Measurements from ENCODE around the gene MYO10. TPM values are rescaled to one million over a fixed set of nuclear protein-coding genes. Genes with fewer than 3 reads are reported as not detected.
"Not testable (repeated sequence)": the region's sequence is repeated elsewhere in the genome, so short reads cannot be mapped to it uniquely, and the experiment has no call there.

The MYO10 gene
- total and polyA plus RNA-seq, 3 experiments from 2014 or later = 0.11 to 0.18 TPM; not detected in 1

- Mint-ChIP-seq H3K27me3 (peaks cover 0 to 4% of the 10 kb centered on the region in 2 donors), H3K27ac (no peak overlapping the region), H3K4me3 (no peak overlapping the region), H3K9me3 (peaks cover 0 to 2% (median 0%) of the 10 kb centered on the region in 5 donors), H3K36me3 (no peaks in the 10 kb centered on the region), H3K4me1 (no peaks in the 10 kb centered on the region)
- no peaks in the 10 kb centered on the region for H3K36me3 ChIP-seq (ENCODE audit: insufficient read depth, low read length)
- ChIA-PET CTCF (no interaction called here), POLR2A (no interaction called here)
- no peak for DNase-seq
- H3K27me3 ChIP-seq (ENCODE audit: insufficient read depth, low read length, poor library complexity, severe bottlenecking) = no peaks in the 10 kb centered on the region
- no peak overlapping the region for H3K4me3 ChIP-seq (ENCODE audit: low read length)
- no peak overlapping the region for H3K27ac ChIP-seq (ENCODE audit: low read depth, low read length)
- H3K9me3 ChIP-seq (ENCODE audit: low read length) = no peaks in the 10 kb centered on the region
- no peaks in the 10 kb centered on the region for H3K4me1 ChIP-seq (ENCODE audit: insufficient read depth, low read length)
Observed at GRCh38 chr5:16844952-16845351, 91.1 kb downstream of the MYO10 start.

- Histone ChIP-seq H3K4me3 (ENCODE audit: low read length) (no peak overlapping the region), H3K4me1 (ENCODE audit: insufficient read depth, low read length) (no peaks in the 10 kb centered on the region), H3K36me3 (ENCODE audit: insufficient read depth, low read length) (no peaks in the 10 kb centered on the region), H3K9me3 (ENCODE audit: low read length) (no peaks in the 10 kb centered on the region), H3K27me3 (ENCODE audit: insufficient read depth, low read length, poor library complexity, severe bottlenecking) (no peaks in the 10 kb centered on the region), H3K27ac (ENCODE audit: low read depth, low read length) (no peak overlapping the region)
- peaks cover 0 to 4% of the 10 kb centered on the region in 2 donors for H3K27me3 Mint-ChIP-seq
- no peak overlapping the region for H3K27ac Mint-ChIP-seq
- H3K9me3 Mint-ChIP-seq = peaks cover 0 to 2% (median 0%) of the 10 kb centered on the region in 5 donors
- no peaks in the 10 kb centered on the region for H3K36me3 Mint-ChIP-seq
- ChIA-PET POLR2A (no interaction called here), CTCF (no interaction called here)
- H3K4me3 Mint-ChIP-seq = no peak overlapping the region
- DNase-seq = no peak
- H3K4me1 Mint-ChIP-seq = no peaks in the 10 kb centered on the region
Observed at GRCh38 chr5:16842896-16843295, 93.2 kb downstream of the MYO10 start.

- Mint-ChIP-seq H3K27me3 (peaks cover 0 to 4% of the 10 kb centered on the region in 2 donors), H3K4me1 (no peaks in the 10 kb centered on the region), H3K9me3 (peaks cover 0 to 2% (median 0%) of the 10 kb centered on the region in 5 donors), H3K4me3 (no peak overlapping the region), H3K36me3 (no peaks in the 10 kb centered on the region), H3K27ac (no peak overlapping the region)
- H3K36me3 ChIP-seq (ENCODE audit: insufficient read depth, low read length) = no peaks in the 10 kb centered on the region
- ChIA-PET POLR2A (no interaction called here), CTCF (no interaction called here)
- no peaks in the 10 kb centered on the region for H3K9me3 ChIP-seq (ENCODE audit: low read length)
- H3K27me3 ChIP-seq (ENCODE audit: insufficient read depth, low read length, poor library complexity, severe bottlenecking) = no peaks in the 10 kb centered on the region
- H3K4me3 ChIP-seq (ENCODE audit: low read length) = no peak overlapping the region
- no peak overlapping the region for H3K27ac ChIP-seq (ENCODE audit: low read depth, low read length)
- no peak for DNase-seq
- no peaks in the 10 kb centered on the region for H3K4me1 ChIP-seq (ENCODE audit: insufficient read depth, low read length)
Observed at GRCh38 chr5:16841416-16841815, 94.7 kb downstream of the MYO10 start.

GRCh38 chr5:16837305-16837704 lies 98.8 kb downstream of the MYO10 start:
- Histone ChIP-seq H3K9me3 (ENCODE audit: low read length) (no peaks in the 10 kb centered on the region), H3K27me3 (ENCODE audit: insufficient read depth, low read length, poor library complexity, severe bottlenecking) (no peaks in the 10 kb centered on the region), H3K27ac (ENCODE audit: low read depth, low read length) (no peak overlapping the region), H3K4me3 (ENCODE audit: low read length) (no peak overlapping the region), H3K4me1 (ENCODE audit: insufficient read depth, low read length) (no peaks in the 10 kb centered on the region), H3K36me3 (ENCODE audit: insufficient read depth, low read length) (no peaks in the 10 kb centered on the region)
- H3K4me1 Mint-ChIP-seq = no peaks in the 10 kb centered on the region
- H3K4me3 Mint-ChIP-seq = no peak overlapping the region
- no peak for DNase-seq
- H3K36me3 Mint-ChIP-seq = no peaks in the 10 kb centered on the region
- peaks cover 0 to 3% (median 0%) of the 10 kb centered on the region in 5 donors for H3K9me3 Mint-ChIP-seq
- H3K27ac Mint-ChIP-seq = no peak overlapping the region
- ChIA-PET CTCF (no interaction called here), POLR2A (no interaction called here)
- peaks cover 0 to 2% of the 10 kb centered on the region in 2 donors for H3K27me3 Mint-ChIP-seq

- H3K27ac ChIP-seq (ENCODE audit: low read depth, low read length) = no peak overlapping the region
- no peak overlapping the region for H3K27ac Mint-ChIP-seq
- no peaks in the 10 kb centered on the region for H3K4me1 Mint-ChIP-seq
- H3K9me3 Mint-ChIP-seq = peaks cover 0 to 3% (median 0%) of the 10 kb centered on the region in 5 donors
- no peaks in the 10 kb centered on the region for H3K27me3 ChIP-seq (ENCODE audit: insufficient read depth, low read length, poor library complexity, severe bottlenecking)
- no peak overlapping the region for H3K4me3 Mint-ChIP-seq
- no peaks in the 10 kb centered on the region for H3K36me3 Mint-ChIP-seq
- H3K36me3 ChIP-seq (ENCODE audit: insufficient read depth, low read length) = no peaks in the 10 kb centered on the region
- CTCF ChIA-PET = no interaction called here
- DNase-seq = no peak
- POLR2A ChIA-PET = no interaction called here
- no peaks in the 10 kb centered on the region for H3K4me1 ChIP-seq (ENCODE audit: insufficient read depth, low read length)
- no peaks in the 10 kb centered on the region for H3K9me3 ChIP-seq (ENCODE audit: low read length)
- H3K27me3 Mint-ChIP-seq = peaks cover 0 to 4% of the 10 kb centered on the region in 2 donors
- H3K4me3 ChIP-seq (ENCODE audit: low read length) = no peak overlapping the region
Observed at GRCh38 chr5:16834029-16834428, 102.1 kb downstream of the MYO10 start.

- H3K4me1 ChIP-seq (ENCODE audit: insufficient read depth, low read length); H3K27ac ChIP-seq (ENCODE audit: low read depth, low read length); H3K36me3 ChIP-seq (ENCODE audit: insufficient read depth, low read length); POLR2A ChIA-PET; DNase-seq; H3K4me3 Mint-ChIP-seq; CTCF ChIA-PET; H3K27me3 ChIP-seq (ENCODE audit: insufficient read depth, low read length, poor library complexity, severe bottlenecking); H3K27ac Mint-ChIP-seq; H3K9me3 ChIP-seq (ENCODE audit: low read length); H3K4me3 ChIP-seq (ENCODE audit: low read length); H3K36me3 Mint-ChIP-seq; H3K9me3 Mint-ChIP-seq; H3K27me3 Mint-ChIP-seq; H3K4me1 Mint-ChIP-seq: not testable (repeated sequence)
Observed at GRCh38 chr5:16831326-16831725, 104.8 kb downstream of the MYO10 start.

- POLR2A ChIA-PET = no interaction called here
- DNase-seq = no peak
- H3K9me3 ChIP-seq (ENCODE audit: low read length) = no peaks in the 10 kb centered on the region
- H3K36me3 ChIP-seq (ENCODE audit: insufficient read depth, low read length) = no peaks in the 10 kb centered on the region
- Mint-ChIP-seq H3K9me3 (peaks cover 0 to 1% (median 0%) of the 10 kb centered on the region in 5 donors), H3K4me1 (no peaks in the 10 kb centered on the region), H3K27me3 (peaks cover 0 to 3% of the 10 kb centered on the region in 2 donors), H3K27ac (no peak overlapping the region), H3K4me3 (no peak overlapping the region), H3K36me3 (no peaks in the 10 kb centered on the region)
- no peaks in the 10 kb centered on the region for H3K27me3 ChIP-seq (ENCODE audit: insufficient read depth, low read length, poor library complexity, severe bottlenecking)
- no peaks in the 10 kb centered on the region for H3K4me1 ChIP-seq (ENCODE audit: insufficient read depth, low read length)
- CTCF ChIA-PET = no interaction called here
- no peak overlapping the region for H3K27ac ChIP-seq (ENCODE audit: low read depth, low read length)
- no peak overlapping the region for H3K4me3 ChIP-seq (ENCODE audit: low read length)
Observed at GRCh38 chr5:16827755-16828154, 108.3 kb downstream of the MYO10 start.

- POLR2A ChIA-PET = no interaction called here
- no peaks in the 10 kb centered on the region for H3K4me1 Mint-ChIP-seq
- no peak for DNase-seq
Observed at GRCh38 chr5:16826379-16827125, 109.5 kb downstream of the MYO10 start.

More at GRCh38 chr5:16826379-16827125, 109.5 kb downstream of the MYO10 start:
- no peak overlapping the region for H3K27ac Mint-ChIP-seq
- Histone ChIP-seq H3K4me3 (ENCODE audit: low read length) (no peak overlapping the region), H3K36me3 (ENCODE audit: insufficient read depth, low read length) (no peaks in the 10 kb centered on the region), H3K27ac (ENCODE audit: low read depth, low read length) (no peak overlapping the region), H3K9me3 (ENCODE audit: low read length) (no peaks in the 10 kb centered on the region), H3K4me1 (ENCODE audit: insufficient read depth, low read length) (no peaks in the 10 kb centered on the region), H3K27me3 (ENCODE audit: insufficient read depth, low read length, poor library complexity, severe bottlenecking) (no peaks in the 10 kb centered on the region)
- CTCF ChIA-PET = no interaction called here
- peaks cover 0 to 4% (median 0%) of the 10 kb centered on the region in 5 donors for H3K9me3 Mint-ChIP-seq
- no peak overlapping the region for H3K4me3 Mint-ChIP-seq
- H3K27me3 Mint-ChIP-seq = peaks cover 0 to 3% of the 10 kb centered on the region in 2 donors
- H3K36me3 Mint-ChIP-seq = no peaks in the 10 kb centered on the region
